Esophagus squamous epithelium (tissue), 4 donors: ENCODE measurements around the gene ATP1A1.

Experiments used
- CTCF ChIP-seq, 6 experiments: fragments of 450-650 bp in 4 of 6; fragments of 200-600 bp in 2 of 6; sonication (generic) in 2 of 6; IDR thresholded peaks; one replicate each; pipeline ENCODE4 v1.5.1; 2016 to 2019; ENCODE audit warnings: antibody characterized with exemption in 6 of 6, mild to moderate bottlenecking in 4 of 6, moderate library complexity in 4 of 6
- POLR2A ChIP-seq, 4 donors: fragments of 450-650 bp; IDR thresholded peaks; one replicate each; pipeline ENCODE4 v1.6.1; 2017; ENCODE audit warnings: antibody characterized with exemption in 4 of 4, mild to moderate bottlenecking in 4 of 4, moderate library complexity in 3 of 4

GRCh38 chr1:116350097-116350645 is 22.9 kb upstream of the ATP1A1 start:
- TF ChIP-seq CTCF (IDR thresholded peaks at IDR 0.05): no peak
- TF ChIP-seq POLR2A (IDR thresholded peaks at IDR 0.05): no peak
